Measurements from ENCODE around the gene CHD9. TPM values are rescaled to one million over a fixed set of nuclear protein-coding genes. Genes with fewer than 3 reads are reported as not detected.

CHD9 gene
- total and polyA plus RNA-seq, 9 of the 15 experiments (the other 6 are each of a cell fraction or from before 2014, with no cell fraction given), result 29.0 to 69.3 (median 40.6) TPM

GRCh38 chr16:53083119-53083518 is 28.3 kb downstream of the CHD9 start (continued):
- TF ChIP-seq, protein P1, sequence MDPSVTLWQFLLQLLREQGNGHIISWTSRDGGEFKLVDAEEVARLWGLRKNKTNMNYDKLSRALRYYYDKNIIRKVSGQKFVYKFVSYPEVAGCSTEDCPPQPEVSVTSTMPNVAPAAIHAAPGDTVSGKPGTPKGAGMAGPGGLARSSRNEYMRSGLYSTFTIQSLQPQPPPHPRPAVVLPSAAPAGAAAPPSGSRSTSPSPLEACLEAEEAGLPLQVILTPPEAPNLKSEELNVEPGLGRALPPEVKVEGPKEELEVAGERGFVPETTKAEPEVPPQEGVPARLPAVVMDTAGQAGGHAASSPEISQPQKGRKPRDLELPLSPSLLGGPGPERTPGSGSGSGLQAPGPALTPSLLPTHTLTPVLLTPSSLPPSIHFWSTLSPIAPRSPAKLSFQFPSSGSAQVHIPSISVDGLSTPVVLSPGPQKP (CRISPR knock-in tag; IDR thresholded peaks at IDR 0.05), result no peak
- TF ChIP-seq, protein P2, sequence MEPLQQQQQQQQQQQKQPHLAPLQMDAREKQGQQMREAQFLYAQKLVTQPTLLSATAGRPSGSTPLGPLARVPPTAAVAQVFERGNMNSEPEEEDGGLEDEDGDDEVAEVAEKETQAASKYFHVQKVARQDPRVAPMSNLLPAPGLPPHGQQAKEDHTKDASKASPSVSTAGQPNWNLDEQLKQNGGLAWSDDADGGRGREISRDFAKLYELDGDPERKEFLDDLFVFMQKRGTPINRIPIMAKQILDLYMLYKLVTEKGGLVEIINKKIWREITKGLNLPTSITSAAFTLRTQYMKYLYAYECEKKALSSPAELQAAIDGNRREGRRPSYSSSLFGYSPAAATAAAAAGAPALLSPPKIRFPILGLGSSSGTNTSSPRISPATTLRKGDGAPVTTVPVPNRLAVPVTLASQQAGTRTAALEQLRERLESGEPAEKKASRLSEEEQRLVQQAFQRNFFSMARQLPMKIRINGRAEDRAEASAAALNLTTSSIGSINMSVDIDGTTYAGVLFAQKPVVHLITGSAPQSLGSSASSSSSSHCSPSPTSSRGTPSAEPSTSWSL (CRISPR knock-in tag; IDR thresholded peaks at IDR 0.05; ENCODE audit: borderline replicate concordance), result no peak
- no peak for TF ChIP-seq CBX2 (IDR thresholded peaks at IDR 0.05; ENCODE audit: insufficient read depth, low read length, poor library complexity, severe bottlenecking)
- TF ChIP-seq HNRNPUL1 (IDR thresholded peaks at IDR 0.05; ENCODE audit: low read length), result no peak
- TF ChIP-seq ZNF133 (CRISPR knock-in tag; IDR thresholded peaks at IDR 0.05), result no peak
- TF ChIP-seq MYC (IDR thresholded peaks at IDR 0.05; ENCODE audit: low read depth, low read length), result no peak
- no peak for TF ChIP-seq MYC (CRISPR knock-in tag; IDR thresholded peaks at IDR 0.05; ENCODE audit: borderline replicate concordance, low read depth)
- no peak for TF ChIP-seq CTCF (IDR thresholded peaks at IDR 0.05 in 2 of 3, conservative IDR thresholded peaks at IDR 0.05 in 1 of 3; ENCODE audit: insufficient read depth in 2 of 3, low read depth in 1 of 3, low read length in 3 of 3)
- TF ChIP-seq, protein P3, sequence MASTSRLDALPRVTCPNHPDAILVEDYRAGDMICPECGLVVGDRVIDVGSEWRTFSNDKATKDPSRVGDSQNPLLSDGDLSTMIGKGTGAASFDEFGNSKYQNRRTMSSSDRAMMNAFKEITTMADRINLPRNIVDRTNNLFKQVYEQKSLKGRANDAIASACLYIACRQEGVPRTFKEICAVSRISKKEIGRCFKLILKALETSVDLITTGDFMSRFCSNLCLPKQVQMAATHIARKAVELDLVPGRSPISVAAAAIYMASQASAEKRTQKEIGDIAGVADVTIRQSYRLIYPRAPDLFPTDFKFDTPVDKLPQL (IDR thresholded peaks at IDR 0.05; ENCODE audit: extremely low read depth, insufficient read length), result no peak
- peak in 1 of 2 experiments; percentile 23; a peak in 1 of 4 replicates for TF ChIP-seq TRIM24 (IDR thresholded peaks at IDR 0.05)
- no peak for TF ChIP-seq ZNF696 (CRISPR knock-in tag; conservative IDR thresholded peaks at IDR 0.05)
- TF ChIP-seq BCLAF1 (IDR thresholded peaks at IDR 0.05; ENCODE audit: borderline replicate concordance in 1 of 2, control insufficient read depth in 1 of 2, low read depth in 2 of 2, low read length in 1 of 2), result no peak
- TF ChIP-seq RCOR1 (IDR thresholded peaks at IDR 0.05; ENCODE audit: borderline replicate concordance in 1 of 2, low read depth in 2 of 2, low read length in 2 of 2), result 0 out of 4 replicates have a peak, but pooled peaks of 1 of the 2 experiments have one; percentile 32
